Tibial nerve (tissue), 4 donors: ENCODE results near the gene PREX1.

Experiments
- EP300 ChIP-seq, 2 donors: sonication (generic); formaldehyde crosslinking; IDR thresholded peaks; one replicate each; pipeline ENCODE4 v1.6.1; 2017; ENCODE audit warnings: antibody characterized with exemption in 2 of 2, mild to moderate bottlenecking in 1 of 2
- POLR2A ChIP-seq, 2 donors: fragments of 450-650 bp; IDR thresholded peaks; one replicate each; pipeline ENCODE4 v1.6.1; 2017; ENCODE audit warnings: antibody characterized with exemption in 2 of 2, mild to moderate bottlenecking in 2 of 2, moderate library complexity in 2 of 2
- TF ChIP-seq, protein P1 (sequence below), 5 experiments: fragments of 200-600 bp in 3 of 5; fragments of 450-650 bp in 2 of 5; sonication (generic) in 3 of 5; IDR thresholded peaks; one replicate each; pipeline ENCODE4 v1.5.1; 2016 to 2019; ENCODE audit warnings: antibody characterized with exemption in 5 of 5, mild to moderate bottlenecking in 3 of 5, moderate library complexity in 2 of 5

DNA sequence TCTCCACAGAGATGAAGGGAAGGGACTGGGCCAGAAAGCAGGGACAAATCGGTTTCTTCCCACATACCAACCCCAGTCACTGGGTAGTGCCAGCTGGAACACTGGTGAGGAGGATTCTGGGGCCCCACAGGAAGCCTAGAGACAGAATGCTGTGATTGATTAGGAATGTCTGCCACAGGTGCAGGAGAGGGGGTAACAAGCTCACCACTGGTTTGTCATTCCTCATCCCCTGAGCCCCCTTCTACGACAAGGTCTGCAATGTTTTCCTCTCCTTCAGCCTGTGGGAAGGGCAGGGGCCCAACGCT lies 89.8 kb downstream of the PREX1 start:
- TF ChIP-seq, protein P1, sequence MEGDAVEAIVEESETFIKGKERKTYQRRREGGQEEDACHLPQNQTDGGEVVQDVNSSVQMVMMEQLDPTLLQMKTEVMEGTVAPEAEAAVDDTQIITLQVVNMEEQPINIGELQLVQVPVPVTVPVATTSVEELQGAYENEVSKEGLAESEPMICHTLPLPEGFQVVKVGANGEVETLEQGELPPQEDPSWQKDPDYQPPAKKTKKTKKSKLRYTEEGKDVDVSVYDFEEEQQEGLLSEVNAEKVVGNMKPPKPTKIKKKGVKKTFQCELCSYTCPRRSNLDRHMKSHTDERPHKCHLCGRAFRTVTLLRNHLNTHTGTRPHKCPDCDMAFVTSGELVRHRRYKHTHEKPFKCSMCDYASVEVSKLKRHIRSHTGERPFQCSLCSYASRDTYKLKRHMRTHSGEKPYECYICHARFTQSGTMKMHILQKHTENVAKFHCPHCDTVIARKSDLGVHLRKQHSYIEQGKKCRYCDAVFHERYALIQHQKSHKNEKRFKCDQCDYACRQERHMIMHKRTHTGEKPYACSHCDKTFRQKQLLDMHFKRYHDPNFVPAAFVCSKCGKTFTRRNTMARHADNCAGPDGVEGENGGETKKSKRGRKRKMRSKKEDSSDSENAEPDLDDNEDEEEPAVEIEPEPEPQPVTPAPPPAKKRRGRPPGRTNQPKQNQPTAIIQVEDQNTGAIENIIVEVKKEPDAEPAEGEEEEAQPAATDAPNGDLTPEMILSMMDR (IDR thresholded peaks at IDR 0.05) = no peak
- no peak for TF ChIP-seq POLR2A (IDR thresholded peaks at IDR 0.05)
- no peak for TF ChIP-seq EP300 (IDR thresholded peaks at IDR 0.05)
